Measurements from ENCODE around the gene HTR6. TPM values are rescaled to one million over a fixed set of nuclear protein-coding genes. Genes with fewer than 3 reads are reported as not detected.

Gene HTR6
- total RNA-seq, 2 donors from 2014 or later = not detected

DNA sequence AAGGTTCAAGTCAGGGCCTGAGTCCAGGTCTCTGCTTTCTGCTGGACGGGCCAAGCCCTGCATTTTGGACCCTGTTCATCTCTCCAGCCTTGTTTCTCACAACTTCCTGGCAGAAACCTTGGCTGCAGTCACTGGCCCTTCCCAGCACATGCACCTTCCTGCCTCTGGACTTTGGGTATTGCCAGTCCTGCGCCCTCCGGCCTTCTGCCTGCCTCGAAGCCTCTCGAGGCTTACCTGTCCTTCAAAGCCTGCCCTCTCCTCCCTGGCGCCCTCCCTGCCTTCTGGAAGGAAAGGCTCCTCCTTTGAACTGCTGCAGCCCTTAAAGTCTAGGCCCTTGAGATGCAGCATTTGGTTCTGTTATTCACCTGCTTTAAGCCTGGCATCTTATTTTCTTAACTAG, 52.8 kb downstream of the HTR6 start:
- Histone ChIP-seq H3K27me3 (no peaks in the 10 kb centered on the region), H3K27ac (no peak overlapping the region), H3K4me3 (no peak overlapping the region), H3K9me3 (no peaks in the 10 kb centered on the region), H3K4me1 (no peaks in the 10 kb centered on the region), H3K36me3 (no peaks in the 10 kb centered on the region)
- DNase-seq (ENCODE audit: low spot score) = no peak
- TF ChIP-seq, protein P1, sequence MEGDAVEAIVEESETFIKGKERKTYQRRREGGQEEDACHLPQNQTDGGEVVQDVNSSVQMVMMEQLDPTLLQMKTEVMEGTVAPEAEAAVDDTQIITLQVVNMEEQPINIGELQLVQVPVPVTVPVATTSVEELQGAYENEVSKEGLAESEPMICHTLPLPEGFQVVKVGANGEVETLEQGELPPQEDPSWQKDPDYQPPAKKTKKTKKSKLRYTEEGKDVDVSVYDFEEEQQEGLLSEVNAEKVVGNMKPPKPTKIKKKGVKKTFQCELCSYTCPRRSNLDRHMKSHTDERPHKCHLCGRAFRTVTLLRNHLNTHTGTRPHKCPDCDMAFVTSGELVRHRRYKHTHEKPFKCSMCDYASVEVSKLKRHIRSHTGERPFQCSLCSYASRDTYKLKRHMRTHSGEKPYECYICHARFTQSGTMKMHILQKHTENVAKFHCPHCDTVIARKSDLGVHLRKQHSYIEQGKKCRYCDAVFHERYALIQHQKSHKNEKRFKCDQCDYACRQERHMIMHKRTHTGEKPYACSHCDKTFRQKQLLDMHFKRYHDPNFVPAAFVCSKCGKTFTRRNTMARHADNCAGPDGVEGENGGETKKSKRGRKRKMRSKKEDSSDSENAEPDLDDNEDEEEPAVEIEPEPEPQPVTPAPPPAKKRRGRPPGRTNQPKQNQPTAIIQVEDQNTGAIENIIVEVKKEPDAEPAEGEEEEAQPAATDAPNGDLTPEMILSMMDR (IDR thresholded peaks at IDR 0.05) = no peak

- Histone ChIP-seq H3K27me3 (no peaks in the 10 kb centered on the region), H3K27ac (no peak overlapping the region), H3K9me3 (no peaks in the 10 kb centered on the region), H3K36me3 (no peaks in the 10 kb centered on the region), H3K4me3 (no peak overlapping the region), H3K4me1 (no peaks in the 10 kb centered on the region)
- no peak for DNase-seq (ENCODE audit: low spot score)
- TF ChIP-seq, protein P1 (IDR thresholded peaks at IDR 0.05) = no peak
These were observed 55.5 kb downstream of the HTR6 start for GRCh38 chr1:19720174-19720573.

DNA sequence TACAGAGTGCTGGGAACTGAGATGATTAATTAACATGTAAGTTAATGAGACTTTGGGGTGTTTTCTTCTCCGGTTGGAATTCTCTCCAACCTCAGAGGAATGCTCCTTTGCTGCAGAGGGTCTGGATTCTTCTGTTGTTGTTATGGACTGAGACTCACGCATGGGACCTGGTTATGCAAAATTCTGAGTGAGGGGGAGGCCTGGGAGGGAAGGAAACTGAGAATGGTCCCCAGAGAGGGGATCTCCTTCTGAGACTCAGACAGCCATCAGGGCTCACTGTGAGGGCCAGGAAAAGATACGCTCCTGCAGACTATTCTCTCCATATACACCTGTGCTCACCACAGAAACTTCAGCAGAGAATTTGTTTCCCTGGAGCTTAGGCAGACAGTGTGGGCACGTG, 56.3 kb downstream of the HTR6 start:
- DNase-seq (ENCODE audit: low spot score) = no peak
- Histone ChIP-seq H3K4me3 (no peak overlapping the region), H3K9me3 (no peaks in the 10 kb centered on the region), H3K27me3 (no peaks in the 10 kb centered on the region), H3K36me3 (no peaks in the 10 kb centered on the region), H3K4me1 (no peaks in the 10 kb centered on the region), H3K27ac (no peak overlapping the region)
- TF ChIP-seq, protein P1 (IDR thresholded peaks at IDR 0.05) = no peak

- H3K4me1 ChIP-seq = no peaks in the 10 kb centered on the region
- no peaks in the 10 kb centered on the region for H3K27me3 ChIP-seq
- TF ChIP-seq, protein P1 (IDR thresholded peaks at IDR 0.05) = no peak
- no peaks in the 10 kb centered on the region for H3K9me3 ChIP-seq
- H3K27ac ChIP-seq = no peak overlapping the region
- no peak overlapping the region for H3K4me3 ChIP-seq
- no peak for DNase-seq (ENCODE audit: low spot score)
- H3K36me3 ChIP-seq = no peaks in the 10 kb centered on the region
These were observed 59.2 kb downstream of the HTR6 start for GRCh38 chr1:19723874-19724273.

- no peaks in the 10 kb centered on the region for H3K4me1 ChIP-seq
- no peak overlapping the region for H3K4me3 ChIP-seq
- TF ChIP-seq, protein P1 (IDR thresholded peaks at IDR 0.05) = no peak
- H3K36me3 ChIP-seq = no peaks in the 10 kb centered on the region
- no peaks in the 10 kb centered on the region for H3K27me3 ChIP-seq
- H3K27ac ChIP-seq = no peak overlapping the region
- H3K9me3 ChIP-seq = peaks cover 0 to 7% of the 10 kb centered on the region in 2 donors
- DNase-seq (ENCODE audit: low spot score) = no peak
These were observed 60.9 kb downstream of the HTR6 start for GRCh38 chr1:19725606-19726005.

DNA sequence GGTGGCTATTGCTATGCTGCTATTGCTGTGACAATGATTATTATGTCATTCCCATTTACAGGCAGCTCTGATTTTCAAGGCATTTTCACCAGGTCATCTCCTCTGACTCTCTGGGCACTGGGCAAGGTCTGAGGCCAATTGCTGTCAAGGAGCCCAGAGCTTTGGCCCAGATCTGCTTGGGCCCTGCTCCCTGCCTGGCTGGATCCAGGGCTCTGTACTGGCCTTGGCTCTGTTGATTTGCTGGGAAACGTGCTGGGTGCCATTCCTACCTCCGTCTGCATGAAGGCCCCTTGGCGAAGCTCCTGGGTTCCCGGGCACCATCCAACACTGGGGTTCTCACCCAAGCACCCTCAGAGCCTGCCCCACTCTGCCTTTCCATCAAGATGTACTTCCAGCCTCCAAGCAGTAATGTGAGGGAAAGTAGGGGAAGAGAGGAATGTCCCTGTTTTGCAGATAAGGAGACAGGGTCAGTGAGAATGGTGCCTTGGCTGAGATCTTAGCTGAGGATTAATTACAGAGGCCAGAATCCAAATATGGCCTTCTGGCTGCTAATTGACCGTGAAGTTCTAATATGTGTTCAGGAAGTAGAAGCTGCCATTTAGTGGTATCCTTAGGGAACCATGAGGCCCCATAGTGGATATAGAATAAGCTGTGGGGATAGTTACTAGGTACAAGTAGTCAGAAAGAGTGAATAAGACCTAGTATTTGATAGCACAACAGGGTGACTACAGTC, 63.9 kb downstream of the HTR6 start:
- Histone ChIP-seq H3K4me3 (no peak overlapping the region), H3K36me3 (no peaks in the 10 kb centered on the region), H3K9me3 (peaks cover 0 to 7% of the 10 kb centered on the region in 2 donors), H3K27me3 (no peaks in the 10 kb centered on the region), H3K4me1 (no peaks in the 10 kb centered on the region), H3K27ac (no peak overlapping the region)
- no peak for DNase-seq (ENCODE audit: low spot score)
- TF ChIP-seq, protein P1 (IDR thresholded peaks at IDR 0.05) = no peak

All from right atrium auricular region (tissue), 2 donors.